22Rv1 (cell line): Measurements from ENCODE around the gene CCL20.

ENCODE experiments used
- H3K27ac ChIP-seq: fragments of 450-650 bp; 2 replicates; pipeline ENCODE4 v1.5.1; 2017
- CTCF ChIP-seq: fragments of 450-650 bp; IDR thresholded peaks from 2 replicates; pipeline ENCODE4 v1.5.1; 2017; ENCODE audit warnings: mild to moderate bottlenecking
- ZFX ChIP-seq: fragments of 450-650 bp; IDR thresholded peaks from 2 replicates; pipeline ENCODE4 v1.6.1; 2017; ENCODE audit warnings: antibody characterized with exemption, borderline replicate concordance

The CCL20 gene

GRCh38 chr2:227864161-227864756 lies 50.6 kb downstream of the CCL20 start:
- TF ChIP-seq CTCF (no peak), ZFX (no peak)
- H3K27ac ChIP-seq = no peak overlapping the region

- no peak overlapping the region for H3K27ac ChIP-seq
- no peak for TF ChIP-seq ZFX
- no peak for TF ChIP-seq CTCF
These were observed 51.6 kb downstream of the CCL20 start for GRCh38 chr2:227865291-227865690.
